H1 (cell line): ENCODE measurements around the gene ARFRP1. TPM values are rescaled to one million over a fixed set of nuclear protein-coding genes. Genes with fewer than 3 reads are reported as not detected.

Experiments used
- CTCF ChIA-PET: fragments of 300-600 bp; sonication (Branson Sonifier 250); formaldehyde crosslinking; loops from one replicate; lab custom pipeline; 2021; ENCODE audit not compliant: partially characterized antibody; lab: Charles Lee
- POLR2A ChIA-PET: fragments of 300-600 bp; sonication (Branson Sonifier 250); formaldehyde crosslinking; loops from one replicate; lab custom pipeline; 2021; ENCODE audit warnings: inconsistent platforms; ENCODE audit not compliant: partially characterized antibody; lab: Charles Lee
- DNase-seq, 2 experiments: peaks; one replicate each; pipeline versions ENCODE4 v3.0.0 to v3.0.0-alpha.2; 2010 to 2022; ENCODE audit warnings: low spot score in 2 of 2, low read depth in 1 of 2, mixed read lengths in 1 of 2
- FAIRE-seq: peaks from 2 replicates; lab custom pipeline; 2011; peaks lifted over from hg19 to GRCh38; lab: Jason Lieb, UNC
- H2AFZ ChIP-seq: 2 replicates; pipeline ENCODE4 v1.8.1; 2012; ENCODE audit warnings: low read length, inconsistent platforms
- H2AK5ac ChIP-seq: 2 replicates; pipeline ENCODE4 v1.6.1; 2013; ENCODE audit warnings: low read depth, low read length
- H2BK120ac ChIP-seq: replicated peaks from 2 replicates; pipeline ENCODE3; 2013; ENCODE audit warnings: low read depth, low read length, inconsistent platforms
- H2BK12ac ChIP-seq: 2 replicates; pipeline ENCODE4 v1.6.1; 2013; ENCODE audit warnings: low read depth, low read length
- H2BK15ac ChIP-seq: 2 replicates; pipeline ENCODE4 v1.6.1; 2013; ENCODE audit warnings: low read length
- H2BK20ac ChIP-seq: 2 replicates; pipeline ENCODE4 v1.6.1; 2013; ENCODE audit warnings: low read length
- H2BK5ac ChIP-seq: 2 replicates; pipeline ENCODE4 v1.6.1; 2013; ENCODE audit warnings: low read depth, low read length
- H3K14ac ChIP-seq: 2 replicates; pipeline ENCODE4 v1.6.1; 2013; ENCODE audit warnings: inconsistent platforms; ENCODE audit not compliant: insufficient read length
- H3K18ac ChIP-seq: 2 replicates; pipeline ENCODE4 v1.6.1; 2013; ENCODE audit warnings: low read length; ENCODE audit errors: extremely low read depth
- H3K23ac ChIP-seq: 2 replicates; pipeline ENCODE4 v1.6.1; 2013; ENCODE audit warnings: inconsistent platforms; ENCODE audit not compliant: insufficient read length
- H3K23me2 ChIP-seq: 2 replicates; pipeline ENCODE4 v1.6.1; 2013; ENCODE audit warnings: low read depth, low read length
- H3K27ac ChIP-seq: 2 replicates; pipeline ENCODE4 v1.6.1; 2011; ENCODE audit warnings: low read depth, low read length, inconsistent platforms
- H3K27me3 ChIP-seq, 4 experiments: replicated peaks in 1 of 4; 1 replicate in 1 of 4; 2 replicates in 3 of 4; pipeline versions ENCODE4 v1.6.1 to v1.8.1; 2011 to 2013; ENCODE audit warnings: low read length in 3 of 4, mild to moderate bottlenecking in 3 of 4, inconsistent platforms in 2 of 4, mixed read lengths in 2 of 4, moderate library complexity in 1 of 4; ENCODE audit not compliant: control insufficient read depth in 3 of 4, insufficient read depth in 3 of 4; ENCODE audit errors: extremely low read depth in 1 of 4
- H3K36me3 ChIP-seq, 4 experiments: 2 replicates each; pipeline versions ENCODE4 v1.6.1 to v1.8.1; 2011 to 2013; ENCODE audit warnings: mild to moderate bottlenecking in 4 of 4, low read length in 3 of 4, moderate library complexity in 2 of 4, control low read depth in 1 of 4, inconsistent platforms in 1 of 4; ENCODE audit not compliant: insufficient read depth in 4 of 4, control insufficient read depth in 2 of 4
- H3K4ac ChIP-seq: replicated peaks from 2 replicates; pipeline ENCODE3; 2013; ENCODE audit warnings: low read length, low read depth, mixed read lengths, inconsistent platforms; ENCODE audit not compliant: insufficient read length
- H3K4me1 ChIP-seq, 4 experiments: replicated peaks in 1 of 4; 1 replicate in 1 of 4; 2 replicates in 3 of 4; pipeline versions ENCODE4 v1.6.1 to v1.8.1; 2011 to 2013; ENCODE audit warnings: low read length in 3 of 4, inconsistent platforms in 2 of 4, mixed read lengths in 1 of 4; ENCODE audit not compliant: insufficient read depth in 4 of 4, control insufficient read depth in 3 of 4
- H3K4me2 ChIP-seq, 2 experiments: 2 replicates each; pipeline versions ENCODE4 v1.6.1 to v1.8.1; 2011 to 2013; ENCODE audit warnings: low read depth in 2 of 2, low read length in 2 of 2, control low read depth in 1 of 2, inconsistent platforms in 1 of 2, mild to moderate bottlenecking in 1 of 2; ENCODE audit not compliant: insufficient read depth in 1 of 2
- H3K4me3 ChIP-seq, 4 experiments: fragments of 200-600, 300-600 bp in 1 of 4; sonication (generic), shearing (Covaris generic), sonication (Bioruptor Twin) in 1 of 4; 2 replicates each; pipeline versions ENCODE4 v1.5.1 to v1.8.1; 2011 to 2016; ENCODE audit warnings: low read length in 4 of 4, low read depth in 3 of 4, control low read depth in 2 of 4, inconsistent platforms in 2 of 4, mild to moderate bottlenecking in 2 of 4, mixed read lengths in 1 of 4, moderate library complexity in 1 of 4; ENCODE audit not compliant: insufficient read depth in 2 of 4; ENCODE audit errors: extremely low read depth in 1 of 4
- H3K56ac ChIP-seq: replicated peaks from 2 replicates; pipeline ENCODE3; 2013; ENCODE audit warnings: low read depth, mild to moderate bottlenecking, mixed read lengths, low read length, inconsistent platforms; ENCODE audit not compliant: insufficient read length
- H3K79me1 ChIP-seq: 2 replicates; pipeline ENCODE4 v1.6.1; 2013; ENCODE audit warnings: low read depth, low read length, control low read depth
- H3K79me2 ChIP-seq, 2 experiments: 2 replicates each; pipeline versions ENCODE4 v1.6.1 to v1.8.1; 2012 to 2013; ENCODE audit warnings: low read length in 2 of 2, mild to moderate bottlenecking in 2 of 2, inconsistent platforms in 1 of 2; ENCODE audit not compliant: insufficient read depth in 2 of 2, control insufficient read depth in 1 of 2
- H3K9ac ChIP-seq, 4 experiments: replicated peaks in 1 of 4; 1 replicate in 1 of 4; 2 replicates in 3 of 4; pipeline versions ENCODE4 v1.6.1 to v1.8.1; 2011 to 2013; ENCODE audit warnings: low read depth in 3 of 4, low read length in 3 of 4, control low read depth in 2 of 4, mild to moderate bottlenecking in 2 of 4, moderate library complexity in 2 of 4, inconsistent platforms in 1 of 4; ENCODE audit errors: extremely low read depth in 1 of 4
- H3K9me3 ChIP-seq, 2 experiments: 2 replicates each; pipeline versions ENCODE4 v1.6.1 to v1.8.1; 2012 to 2013; ENCODE audit warnings: mild to moderate bottlenecking in 2 of 2, moderate library complexity in 2 of 2, control low read depth in 1 of 2, inconsistent platforms in 1 of 2, low read depth in 1 of 2, low read length in 1 of 2, mixed read lengths in 1 of 2; ENCODE audit not compliant: insufficient read depth in 2 of 2
- H4K20me1 ChIP-seq, 2 experiments: replicated peaks in 1 of 2; 2 replicates each; pipeline versions ENCODE3 to v1.8.1; 2011 to 2013; ENCODE audit warnings: inconsistent platforms in 2 of 2, low read length in 2 of 2, mild to moderate bottlenecking in 1 of 2; ENCODE audit not compliant: insufficient read depth in 2 of 2, control insufficient read depth in 1 of 2
- H4K5ac ChIP-seq: 2 replicates; pipeline ENCODE4 v1.6.1; 2013; ENCODE audit warnings: low read length, low read depth, mixed read lengths, inconsistent platforms; ENCODE audit not compliant: insufficient read length
- H4K8ac ChIP-seq: 2 replicates; pipeline ENCODE4 v1.8.0; 2013; ENCODE audit warnings: mild to moderate bottlenecking, moderate library complexity, low read length, inconsistent platforms; ENCODE audit not compliant: insufficient read depth; ENCODE audit errors: extremely low read depth
- H4K91ac ChIP-seq: replicated peaks from 2 replicates; pipeline ENCODE3; 2013; ENCODE audit warnings: low read length, mixed read lengths, inconsistent platforms; ENCODE audit not compliant: insufficient read length
- ASH2L ChIP-seq: fragments of 200-600, 300-600 bp; sonication (generic); IDR thresholded peaks from one replicate; pipeline ENCODE4 v1.7.1; 2017; ENCODE audit warnings: low read length
- BCL11A ChIP-seq, 2 experiments: IDR thresholded peaks; one replicate each; pipeline ENCODE4 v1.6.1; 2011; ENCODE audit warnings: low read depth in 2 of 2, low read length in 2 of 2, mild to moderate bottlenecking in 2 of 2
- WGBS, 2 experiments: shearing (Covaris generic) in 1 of 2; methylation state at CpG; one replicate each; pipeline versions ENCODE4 v1.1.6 to v1.1.7; 2013 to 2015; ENCODE audit warnings: low lambda C conversion rate in 2 of 2, mixed read lengths in 2 of 2, inconsistent platforms in 1 of 2, low coverage in 1 of 2, missing lambda C conversion rate in 1 of 2; ENCODE audit not compliant: insufficient replicate concordance in 2 of 2, insufficient coverage in 1 of 2, insufficient read length in 1 of 2; ENCODE audit errors: extremely low coverage in 1 of 2, missing lambda C conversion rate in 1 of 2; 5-methylcytosine and 5-hydroxymethylcytosine counted together
- polyA plus RNA-seq, 7 experiments: library from polyadenylated mRNA; depleted of rRNA in 3 of 7; stranded (reverse) in 5 of 7; unstranded in 2 of 7; fragments of >200 nt in 5 of 7; fragments of 200-250 nt in 2 of 7; gene quantifications; 1 replicate in 5 of 7; 2 replicates in 1 of 7; 4 replicates in 1 of 7; pipeline versions ENCODE4 v1.2.1 to v1.2.3, GENCODE V29; 2011 to 2013; ENCODE audit warnings: missing spikeins in 2 of 7, mixed read lengths in 2 of 7
- total RNA-seq: library from RNA; stranded (reverse); fragmentation: NEBNext Ultra II Directional; extraction: Animal tissue kit (Norgen Biotek cat#: 25700); gene quantifications from 2 replicates; pipeline ENCODE4 v1.2.1, GENCODE V29; 2021

Gene ARFRP1
- total and polyA plus RNA-seq, 2 of the 8 experiments (the other 6 are each of a cell fraction or from before 2014, with no cell fraction given), result 12.9 to 22.9 TPM

DNA sequence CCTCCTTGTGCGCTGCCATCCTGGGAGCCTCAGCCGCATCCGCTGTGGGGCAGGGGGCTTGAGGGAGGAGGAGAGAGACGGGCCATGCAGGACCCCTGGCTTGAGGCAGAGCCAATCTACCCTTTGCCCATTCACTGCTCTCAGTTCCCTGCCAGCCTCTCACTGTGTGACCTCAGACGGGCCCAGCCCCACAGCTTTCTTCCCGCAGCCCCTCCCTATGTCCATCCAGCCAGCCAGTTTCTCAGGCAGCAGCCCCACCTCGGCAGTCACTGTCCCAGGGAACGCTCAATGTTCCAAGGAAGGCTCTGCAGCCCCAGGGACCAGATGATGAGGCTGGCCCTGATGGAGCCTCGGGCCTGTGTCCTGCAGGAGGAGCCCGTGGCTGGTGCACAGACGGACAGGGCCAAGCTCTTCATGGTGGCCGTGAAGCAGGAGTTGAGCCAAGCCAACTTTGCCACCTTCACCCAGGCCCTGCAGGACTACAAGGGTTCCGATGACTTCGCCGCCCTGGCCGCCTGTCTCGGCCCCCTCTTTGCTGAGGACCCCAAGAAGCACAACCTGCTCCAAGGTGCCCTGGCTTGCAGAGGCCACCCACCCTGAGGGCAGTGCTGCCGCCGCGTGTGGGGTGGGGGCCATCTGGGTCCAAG lies 15.2 kb downstream of the ARFRP1 start:
- no peak overlapping the region for H3K18ac ChIP-seq
- H3K23ac ChIP-seq, result no peak overlapping the region
- H3K14ac ChIP-seq, result no peak overlapping the region
- H3K79me2 ChIP-seq, result no peaks in the 10 kb centered on the region
- H4K5ac ChIP-seq, result no peak overlapping the region
- no peak overlapping the region for H2AFZ ChIP-seq
- no peak for FAIRE-seq
- H3K4me2 ChIP-seq, result no peak overlapping the region
- H3K36me3 ChIP-seq, result peaks cover 0 to 3% (median 0%) of the 10 kb centered on the region in 4 experiments; a peak in 1 of 8 replicates
- peaks cover 8% of the 10 kb centered on the region; the same call in 1 of the 2 replicates for H3K23me2 ChIP-seq
- H4K8ac ChIP-seq, result no peak overlapping the region
- H4K20me1 ChIP-seq, result peaks cover 0 to 12% of the 10 kb centered on the region in 2 experiments
- no peak overlapping the region for H2BK120ac ChIP-seq
- H2BK12ac ChIP-seq, result no peak overlapping the region
- H3K4ac ChIP-seq, result no peak overlapping the region
- H2BK5ac ChIP-seq, result no peak overlapping the region
- no peak for DNase-seq
- ChIA-PET CTCF (interaction anchor here (1.1 kb wide), 1 partner anchor 103 kb away, joined by 4 read pairs; no protein-coding TSS in a partner anchor), POLR2A (interaction anchor here (0.5 to 3.5 kb wide), 7 partner anchors 9 to 279 kb away, joined by 3 to 15 read pairs (median 4); partner anchors contain the start of genes ARFRP1 and ZGPAT)
- H2BK20ac ChIP-seq, result no peak overlapping the region
- no peaks in the 10 kb centered on the region for H3K79me1 ChIP-seq
- no peak overlapping the region for H2BK15ac ChIP-seq
- H2AK5ac ChIP-seq, result no peak overlapping the region
- WGBS, 2 experiments, result 97% methylated on average over 18 of the region's 20 CpGs; no CpG with 5 or more reads in 1 of the 2 experiments
- H4K91ac ChIP-seq, result no peak overlapping the region
- no peak overlapping the region for H3K4me3 ChIP-seq
- no peak overlapping the region for H3K56ac ChIP-seq
- peaks cover 0 to 12% (median 4%) of the 10 kb centered on the region in 4 experiments; a peak in 4 of 7 replicates for H3K4me1 ChIP-seq
- no peaks in the 10 kb centered on the region; a peak in 1 of 4 replicates for H3K9me3 ChIP-seq
- no peak overlapping the region for H3K27ac ChIP-seq
- no peak overlapping the region for H3K9ac ChIP-seq
- no peaks in the 10 kb centered on the region for H3K27me3 ChIP-seq
- no peak for TF ChIP-seq BCL11A (IDR thresholded peaks at IDR 0.05; ENCODE audit: low read depth in 2 of 2, low read length in 2 of 2)
- TF ChIP-seq ASH2L, result no peak
